AG09319 (cell line): ENCODE data around the gene GRM2.

Experiments used
- DNase-seq: peaks from one replicate; pipeline ENCODE4 v3.0.0-alpha.2; 2010; ENCODE audit warnings: low read depth; ENCODE audit errors: extremely low read depth
- TF ChIP-seq, protein P1 (sequence below): IDR thresholded peaks from 2 replicates; pipeline ENCODE4 v1.5.1; 2011; ENCODE audit warnings: low read depth, mild to moderate bottlenecking, inconsistent platforms, low read length, moderate library complexity

The GRM2 gene

DNA sequence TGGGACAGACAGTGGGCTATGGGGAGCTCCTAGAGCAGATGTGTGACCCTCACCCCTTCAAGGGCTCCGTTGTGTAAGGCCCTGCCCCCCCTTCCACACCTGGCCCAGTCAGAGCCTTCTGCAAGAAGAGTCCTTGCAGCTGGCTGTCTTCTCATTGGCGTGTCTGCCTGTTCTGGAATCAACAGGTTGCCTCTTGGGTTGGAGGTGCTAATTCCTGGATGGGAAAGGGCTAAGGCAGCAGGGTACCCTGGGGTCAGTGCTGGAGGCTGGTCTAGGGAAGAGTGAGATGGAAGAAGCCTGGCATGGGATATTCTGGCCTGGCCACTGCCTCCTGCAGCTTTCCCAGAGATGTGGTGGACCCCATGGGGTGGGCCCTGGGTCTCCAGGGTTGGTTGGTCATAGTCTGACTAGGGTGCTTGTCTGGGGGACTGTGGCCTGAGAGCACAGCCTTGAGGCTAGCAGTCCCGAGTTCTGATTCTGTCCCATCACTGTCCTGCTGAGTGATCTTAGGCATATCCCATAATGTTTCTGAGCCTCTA lies 30.7 kb upstream of the GRM2 start:
- TF ChIP-seq, protein P1, sequence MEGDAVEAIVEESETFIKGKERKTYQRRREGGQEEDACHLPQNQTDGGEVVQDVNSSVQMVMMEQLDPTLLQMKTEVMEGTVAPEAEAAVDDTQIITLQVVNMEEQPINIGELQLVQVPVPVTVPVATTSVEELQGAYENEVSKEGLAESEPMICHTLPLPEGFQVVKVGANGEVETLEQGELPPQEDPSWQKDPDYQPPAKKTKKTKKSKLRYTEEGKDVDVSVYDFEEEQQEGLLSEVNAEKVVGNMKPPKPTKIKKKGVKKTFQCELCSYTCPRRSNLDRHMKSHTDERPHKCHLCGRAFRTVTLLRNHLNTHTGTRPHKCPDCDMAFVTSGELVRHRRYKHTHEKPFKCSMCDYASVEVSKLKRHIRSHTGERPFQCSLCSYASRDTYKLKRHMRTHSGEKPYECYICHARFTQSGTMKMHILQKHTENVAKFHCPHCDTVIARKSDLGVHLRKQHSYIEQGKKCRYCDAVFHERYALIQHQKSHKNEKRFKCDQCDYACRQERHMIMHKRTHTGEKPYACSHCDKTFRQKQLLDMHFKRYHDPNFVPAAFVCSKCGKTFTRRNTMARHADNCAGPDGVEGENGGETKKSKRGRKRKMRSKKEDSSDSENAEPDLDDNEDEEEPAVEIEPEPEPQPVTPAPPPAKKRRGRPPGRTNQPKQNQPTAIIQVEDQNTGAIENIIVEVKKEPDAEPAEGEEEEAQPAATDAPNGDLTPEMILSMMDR: no peak
- no peak for DNase-seq

DNA sequence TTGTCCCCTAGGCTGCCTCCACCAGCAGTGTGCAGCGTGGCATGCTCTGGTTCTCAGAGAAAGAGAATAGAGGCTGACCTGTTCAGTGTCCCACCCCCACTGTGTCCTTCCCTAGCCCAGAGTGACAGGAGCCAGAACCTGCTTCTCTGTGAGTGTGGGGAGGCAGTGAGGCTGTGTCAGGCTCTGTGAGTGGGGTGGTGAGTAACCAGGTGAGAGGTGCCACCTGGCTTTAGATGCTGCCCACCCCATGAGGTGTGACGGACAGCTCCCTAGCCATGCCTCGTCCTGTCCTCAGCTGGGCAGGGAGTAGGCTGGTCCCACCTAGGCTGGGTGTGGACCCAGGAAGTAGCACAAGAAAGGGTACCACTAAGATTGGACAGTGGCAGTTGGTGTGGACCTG lies 29.5 kb upstream of the GRM2 start:
- DNase-seq: no peak
- TF ChIP-seq, protein P1: no peak

DNA sequence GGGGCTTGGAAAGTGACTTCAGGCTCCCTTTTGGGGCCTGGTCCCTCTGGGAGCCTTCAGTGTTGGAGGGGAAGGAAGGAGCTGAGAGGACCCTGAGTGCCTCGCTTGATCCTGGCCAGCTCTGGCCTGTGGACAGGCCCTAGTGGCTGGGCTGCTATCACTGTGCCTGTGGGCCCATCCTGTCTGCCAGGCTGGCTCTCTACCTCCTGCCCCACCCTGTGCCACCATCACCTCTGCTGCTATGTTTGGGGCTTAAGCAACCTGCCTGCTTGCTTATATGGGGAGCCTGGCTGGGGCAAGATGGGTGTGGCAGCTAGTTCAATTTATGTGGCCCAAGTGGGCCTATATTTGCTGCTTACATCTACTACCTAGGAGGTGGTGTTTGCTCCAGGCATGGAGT lies 28.7 kb upstream of the GRM2 start:
- TF ChIP-seq, protein P1: no peak
- DNase-seq: no peak

DNA sequence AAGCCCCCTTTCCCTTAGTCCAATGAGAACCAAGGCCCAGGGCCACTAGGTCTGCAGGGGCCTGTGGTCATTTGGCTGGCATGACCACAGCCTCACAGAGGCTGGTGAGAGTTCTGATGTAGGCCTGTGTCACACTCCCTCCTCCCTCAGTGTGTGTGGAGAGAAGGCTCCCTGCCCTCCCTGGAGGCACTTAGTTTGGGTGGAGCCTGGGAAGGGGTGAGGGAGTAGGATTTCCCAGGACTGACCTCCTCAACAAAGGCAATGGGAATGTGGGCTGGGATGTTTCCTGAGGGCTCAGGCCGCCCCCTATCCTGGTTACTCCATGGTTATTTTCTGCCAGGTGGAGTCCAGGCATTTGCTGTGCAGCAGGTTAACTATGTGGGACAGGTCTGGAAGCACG lies 28.2 kb upstream of the GRM2 start:
- TF ChIP-seq, protein P1: no peak
- no peak for DNase-seq

DNA sequence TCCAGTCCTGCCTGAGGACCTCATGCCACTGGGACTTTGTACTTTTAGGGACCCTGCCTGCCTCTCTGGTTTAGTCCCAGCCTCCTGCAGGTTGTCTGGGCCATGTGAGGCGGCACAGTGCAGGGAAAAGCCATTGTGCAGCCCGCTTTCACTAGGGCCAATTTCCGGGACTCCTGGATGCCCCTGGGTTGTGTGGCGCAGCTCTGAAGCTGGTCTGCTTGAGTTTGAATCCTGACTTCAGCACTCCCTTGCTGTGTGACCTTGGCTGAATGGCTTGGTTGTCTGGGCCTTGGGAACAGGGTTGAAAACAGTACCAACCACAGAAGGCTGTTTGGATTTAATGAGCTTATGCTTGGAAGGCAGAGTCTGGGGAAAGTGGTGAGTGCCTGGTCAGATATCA lies 27.6 kb upstream of the GRM2 start:
- TF ChIP-seq, protein P1: no peak
- no peak for DNase-seq

DNA sequence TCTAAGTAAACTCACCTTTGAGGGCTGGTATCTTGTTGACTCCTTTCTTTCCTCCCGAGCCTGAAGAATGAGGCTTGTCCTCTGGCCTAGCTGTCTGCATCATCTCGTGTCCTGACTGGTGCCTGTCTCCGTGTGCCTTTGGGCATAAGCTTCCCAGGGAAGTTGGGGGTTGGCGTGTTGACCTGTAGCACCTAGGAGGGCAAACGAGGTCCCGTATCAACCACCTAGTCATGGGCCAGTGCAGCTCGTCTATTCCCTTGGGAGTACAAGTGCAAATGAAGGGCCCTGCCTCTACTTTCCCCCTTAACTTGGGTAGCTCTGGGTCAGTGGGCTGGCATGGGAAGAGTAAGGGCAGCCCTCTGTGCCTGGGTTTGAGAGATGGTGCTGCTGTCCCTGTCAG lies 27.1 kb upstream of the GRM2 start:
- TF ChIP-seq, protein P1: no peak
- DNase-seq: no peak

DNA sequence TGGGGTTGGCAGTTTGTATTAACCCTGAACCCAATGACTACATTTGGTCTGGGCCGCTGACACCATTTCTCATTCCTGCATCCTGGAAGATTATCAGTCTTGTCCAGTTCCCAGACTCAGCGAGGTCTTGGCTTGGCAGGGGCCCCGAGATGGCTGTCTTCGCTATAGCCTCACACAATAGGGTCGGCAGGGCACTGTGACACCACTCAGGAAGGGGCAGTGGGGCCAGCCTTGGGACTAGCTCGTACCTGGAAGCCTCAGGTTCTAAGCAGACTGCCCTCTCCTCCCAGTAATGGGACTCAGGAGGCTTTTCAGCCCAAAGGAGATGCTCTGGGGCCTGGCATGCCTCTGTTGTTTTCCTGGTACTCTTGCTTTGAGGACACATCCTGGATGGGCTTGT lies 26.7 kb upstream of the GRM2 start:
- no peak for DNase-seq
- TF ChIP-seq, protein P1: no peak
